HepG2 (cell line): ENCODE results near the gene VPS54. TPM values are rescaled to one million over a fixed set of nuclear protein-coding genes. Genes with fewer than 3 reads are reported as not detected.

Experiments used
- FOXA1 ChIP-seq, 2 experiments: fragments of 450-650 bp in 1 of 2; sonication (generic) in 1 of 2; formaldehyde crosslinking in 1 of 2; IDR thresholded peaks; 2 replicates each; pipeline versions ENCODE4 v1.4.0 to v1.6.1; 2016 to 2020; ENCODE audit warnings: missing genetic modification reagents in 1 of 2
- GABPB1 ChIP-seq: IDR thresholded peaks from 2 replicates; pipeline ENCODE4 v1.6.1; 2016; ENCODE audit warnings: mild to moderate bottlenecking, missing genetic modification reagents, moderate library complexity, missing compliant biosample characterization
- JDP2 ChIP-seq: sonication (generic); formaldehyde crosslinking; IDR thresholded peaks from 2 replicates; pipeline ENCODE4 v1.8.1; 2022; ENCODE audit warnings: missing genetic modification reagents, borderline replicate concordance
- KLF9 ChIP-seq: IDR thresholded peaks from 2 replicates; pipeline ENCODE4 v1.6.1; 2016; ENCODE audit warnings: low read depth
- SSRP1 ChIP-seq: IDR thresholded peaks from 2 replicates; pipeline ENCODE4 v1.6.1; 2016; ENCODE audit warnings: control low read depth
- ZFP36L2 ChIP-seq: sonication (generic); formaldehyde crosslinking; IDR thresholded peaks from 2 replicates; pipeline ENCODE4 v1.4.0; 2020; ENCODE audit warnings: missing genetic modification reagents
- ZFYVE20 ChIP-seq: sonication (generic); formaldehyde crosslinking; IDR thresholded peaks from 2 replicates; pipeline ENCODE4 v1.8.0; 2023; ENCODE audit warnings: low read depth, mild to moderate bottlenecking, moderate library complexity, missing genetic modification reagents, borderline replicate concordance
- ZNF382 ChIP-seq: sonication (generic); formaldehyde crosslinking; IDR thresholded peaks from 2 replicates; pipeline ENCODE4 v1.5.0; 2020; ENCODE audit warnings: missing genetic modification reagents, mild to moderate bottlenecking, borderline replicate concordance
- ZNF567 ChIP-seq: sonication (generic); formaldehyde crosslinking; IDR thresholded peaks from 2 replicates; pipeline ENCODE4 v1.8.1; 2023; ENCODE audit warnings: mild to moderate bottlenecking, missing genetic modification reagents, borderline replicate concordance
- ZNF746 ChIP-seq: sonication (generic); formaldehyde crosslinking; IDR thresholded peaks from 2 replicates; pipeline ENCODE4 v1.8.0; 2022; ENCODE audit warnings: mild to moderate bottlenecking, missing genetic modification reagents
- polyA plus RNA-seq, 8 experiments: library from polyadenylated mRNA; depleted of rRNA in 3 of 8; stranded (reverse) in 7 of 8; unstranded in 1 of 8; fragments of >200 nt; fragmentation: Illumina TruSeq in 4 of 8; extraction: Trizol in 4 of 8; gene quantifications; 2 replicates each; pipeline versions ENCODE4 v1.2.1 to v1.2.3, GENCODE V29; 2011 to 2016; ENCODE audit warnings: low read depth in 4 of 8, missing spikeins in 1 of 8, mixed read lengths in 1 of 8; ENCODE audit not compliant: insufficient read depth in 1 of 8
- total RNA-seq, 5 experiments: library from RNA; depleted of rRNA; stranded (reverse); fragments of >200 nt; fragmentation: Illumina TruSeq; extraction: Trizol; gene quantifications; 2 replicates each; pipeline ENCODE4 v1.2.3, GENCODE V29; 2016; ENCODE audit warnings: low read depth in 1 of 5
- TF ChIP-seq, protein P1 (sequence below): sonication (generic); formaldehyde crosslinking; IDR thresholded peaks from 2 replicates; pipeline ENCODE4 v1.5.0; 2020; ENCODE audit warnings: mild to moderate bottlenecking, missing genetic modification reagents
- TF ChIP-seq, protein P2 (sequence below): sonication (generic); formaldehyde crosslinking; IDR thresholded peaks from 2 replicates; pipeline ENCODE4 v1.8.0; 2022; ENCODE audit warnings: missing genetic modification reagents, mild to moderate bottlenecking, moderate library complexity, borderline replicate concordance
- TF ChIP-seq, protein P3 (sequence below): sonication (generic); formaldehyde crosslinking; IDR thresholded peaks from 2 replicates; pipeline ENCODE4 v1.5.1; 2020; ENCODE audit warnings: missing genetic modification reagents, mild to moderate bottlenecking, borderline replicate concordance
- TF ChIP-seq, protein P4 (sequence below): fragments of 450-650 bp; IDR thresholded peaks from 2 replicates; pipeline ENCODE4 v1.6.1; 2017; ENCODE audit warnings: mild to moderate bottlenecking
- TF ChIP-seq, protein P5 (sequence below): sonication (generic); formaldehyde crosslinking; IDR thresholded peaks from 2 replicates; pipeline ENCODE4 v1.9.0; 2021; ENCODE audit warnings: mild to moderate bottlenecking, missing genetic modification reagents

The VPS54 gene
- total and polyA plus RNA-seq, 2 of the 13 experiments (the other 11 are each of a cell fraction or from before 2014, with no cell fraction given), result 64.7 to 77.5 TPM

DNA sequence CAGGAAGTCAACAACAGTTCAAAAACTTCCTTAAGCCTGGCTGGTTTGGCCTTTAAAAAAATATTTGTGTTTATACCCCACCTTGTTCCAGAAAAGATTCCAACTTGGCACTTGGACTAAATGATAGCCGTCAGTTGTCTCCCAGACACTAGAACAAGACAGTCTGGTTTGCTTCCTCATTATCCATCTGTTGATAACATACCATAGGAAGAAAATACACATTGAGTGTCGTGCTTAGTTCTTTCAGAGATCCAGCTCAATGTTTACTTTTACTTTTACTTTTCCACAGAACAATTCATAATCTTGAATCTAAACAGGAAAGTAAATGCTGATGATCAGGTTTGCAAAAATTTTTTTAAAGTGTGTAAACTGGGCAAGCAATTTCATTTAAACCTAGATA is 2.4 kb upstream of the VPS54 start (continued):
- no peak for TF ChIP-seq ZNF746 (CRISPR knock-in tag)
- TF ChIP-seq, protein P1, sequence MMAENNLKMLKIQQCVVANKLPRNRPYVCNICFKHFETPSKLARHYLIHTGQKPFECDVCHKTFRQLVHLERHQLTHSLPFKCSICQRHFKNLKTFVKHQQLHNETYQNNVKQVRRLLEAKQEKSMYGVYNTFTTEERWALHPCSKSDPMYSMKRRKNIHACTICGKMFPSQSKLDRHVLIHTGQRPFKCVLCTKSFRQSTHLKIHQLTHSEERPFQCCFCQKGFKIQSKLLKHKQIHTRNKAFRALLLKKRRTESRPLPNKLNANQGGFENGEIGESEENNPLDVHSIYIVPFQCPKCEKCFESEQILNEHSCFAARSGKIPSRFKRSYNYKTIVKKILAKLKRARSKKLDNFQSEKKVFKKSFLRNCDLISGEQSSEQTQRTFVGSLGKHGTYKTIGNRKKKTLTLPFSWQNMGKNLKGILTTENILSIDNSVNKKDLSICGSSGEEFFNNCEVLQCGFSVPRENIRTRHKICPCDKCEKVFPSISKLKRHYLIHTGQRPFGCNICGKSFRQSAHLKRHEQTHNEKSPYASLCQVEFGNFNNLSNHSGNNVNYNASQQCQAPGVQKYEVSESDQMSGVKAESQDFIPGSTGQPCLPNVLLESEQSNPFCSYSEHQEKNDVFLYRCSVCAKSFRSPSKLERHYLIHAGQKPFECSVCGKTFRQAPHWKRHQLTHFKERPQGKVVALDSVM (CRISPR knock-in tag), result no peak
- TF ChIP-seq ZNF382 (CRISPR knock-in tag), result no peak
- TF ChIP-seq, protein P2, sequence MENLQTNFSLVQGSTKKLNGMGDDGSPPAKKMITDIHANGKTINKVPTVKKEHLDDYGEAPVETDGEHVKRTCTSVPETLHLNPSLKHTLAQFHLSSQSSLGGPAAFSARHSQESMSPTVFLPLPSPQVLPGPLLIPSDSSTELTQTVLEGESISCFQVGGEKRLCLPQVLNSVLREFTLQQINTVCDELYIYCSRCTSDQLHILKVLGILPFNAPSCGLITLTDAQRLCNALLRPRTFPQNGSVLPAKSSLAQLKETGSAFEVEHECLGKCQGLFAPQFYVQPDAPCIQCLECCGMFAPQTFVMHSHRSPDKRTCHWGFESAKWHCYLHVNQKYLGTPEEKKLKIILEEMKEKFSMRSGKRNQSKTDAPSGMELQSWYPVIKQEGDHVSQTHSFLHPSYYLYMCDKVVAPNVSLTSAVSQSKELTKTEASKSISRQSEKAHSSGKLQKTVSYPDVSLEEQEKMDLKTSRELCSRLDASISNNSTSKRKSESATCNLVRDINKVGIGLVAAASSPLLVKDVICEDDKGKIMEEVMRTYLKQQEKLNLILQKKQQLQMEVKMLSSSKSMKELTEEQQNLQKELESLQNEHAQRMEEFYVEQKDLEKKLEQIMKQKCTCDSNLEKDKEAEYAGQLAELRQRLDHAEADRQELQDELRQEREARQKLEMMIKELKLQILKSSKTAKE, result peak; percentile 82
- TF ChIP-seq ZFYVE20 (CRISPR knock-in tag), result no peak
- no peak for TF ChIP-seq SSRP1 (CRISPR knock-in tag)
- TF ChIP-seq, protein P3, sequence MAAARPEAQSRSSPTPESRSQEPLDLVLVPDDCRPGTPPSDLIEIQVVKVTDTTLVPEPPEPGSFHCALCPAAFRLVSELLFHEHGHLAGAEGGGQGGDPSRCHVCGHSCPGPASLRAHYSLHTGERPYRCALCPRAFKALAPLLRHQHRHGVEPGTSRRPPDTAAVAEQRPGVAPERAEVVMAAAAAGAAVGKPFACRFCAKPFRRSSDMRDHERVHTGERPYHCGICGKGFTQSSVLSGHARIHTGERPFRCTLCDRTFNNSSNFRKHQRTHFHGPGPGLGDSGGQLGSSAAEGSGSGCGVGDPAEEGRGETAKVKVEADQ, result no peak
- TF ChIP-seq, protein P4, sequence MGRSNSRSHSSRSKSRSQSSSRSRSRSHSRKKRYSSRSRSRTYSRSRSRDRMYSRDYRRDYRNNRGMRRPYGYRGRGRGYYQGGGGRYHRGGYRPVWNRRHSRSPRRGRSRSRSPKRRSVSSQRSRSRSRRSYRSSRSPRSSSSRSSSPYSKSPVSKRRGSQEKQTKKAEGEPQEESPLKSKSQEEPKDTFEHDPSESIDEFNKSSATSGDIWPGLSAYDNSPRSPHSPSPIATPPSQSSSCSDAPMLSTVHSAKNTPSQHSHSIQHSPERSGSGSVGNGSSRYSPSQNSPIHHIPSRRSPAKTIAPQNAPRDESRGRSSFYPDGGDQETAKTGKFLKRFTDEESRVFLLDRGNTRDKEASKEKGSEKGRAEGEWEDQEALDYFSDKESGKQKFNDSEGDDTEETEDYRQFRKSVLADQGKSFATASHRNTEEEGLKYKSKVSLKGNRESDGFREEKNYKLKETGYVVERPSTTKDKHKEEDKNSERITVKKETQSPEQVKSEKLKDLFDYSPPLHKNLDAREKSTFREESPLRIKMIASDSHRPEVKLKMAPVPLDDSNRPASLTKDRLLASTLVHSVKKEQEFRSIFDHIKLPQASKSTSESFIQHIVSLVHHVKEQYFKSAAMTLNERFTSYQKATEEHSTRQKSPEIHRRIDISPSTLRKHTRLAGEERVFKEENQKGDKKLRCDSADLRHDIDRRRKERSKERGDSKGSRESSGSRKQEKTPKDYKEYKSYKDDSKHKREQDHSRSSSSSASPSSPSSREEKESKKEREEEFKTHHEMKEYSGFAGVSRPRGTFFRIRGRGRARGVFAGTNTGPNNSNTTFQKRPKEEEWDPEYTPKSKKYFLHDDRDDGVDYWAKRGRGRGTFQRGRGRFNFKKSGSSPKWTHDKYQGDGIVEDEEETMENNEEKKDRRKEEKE, result no peak
- TF ChIP-seq ZFP36L2 (CRISPR knock-in tag), result no peak
- no peak for TF ChIP-seq FOXA1 (IDR thresholded peaks at IDR 0.05)
- peak; percentile 71 for TF ChIP-seq FOXA1 (CRISPR knock-in tag; IDR thresholded peaks at IDR 0.05)
- no peak for TF ChIP-seq GABPB1 (CRISPR knock-in tag)
- TF ChIP-seq KLF9 (CRISPR knock-in tag), result no peak
- no peak for TF ChIP-seq JDP2
- TF ChIP-seq, protein P5, sequence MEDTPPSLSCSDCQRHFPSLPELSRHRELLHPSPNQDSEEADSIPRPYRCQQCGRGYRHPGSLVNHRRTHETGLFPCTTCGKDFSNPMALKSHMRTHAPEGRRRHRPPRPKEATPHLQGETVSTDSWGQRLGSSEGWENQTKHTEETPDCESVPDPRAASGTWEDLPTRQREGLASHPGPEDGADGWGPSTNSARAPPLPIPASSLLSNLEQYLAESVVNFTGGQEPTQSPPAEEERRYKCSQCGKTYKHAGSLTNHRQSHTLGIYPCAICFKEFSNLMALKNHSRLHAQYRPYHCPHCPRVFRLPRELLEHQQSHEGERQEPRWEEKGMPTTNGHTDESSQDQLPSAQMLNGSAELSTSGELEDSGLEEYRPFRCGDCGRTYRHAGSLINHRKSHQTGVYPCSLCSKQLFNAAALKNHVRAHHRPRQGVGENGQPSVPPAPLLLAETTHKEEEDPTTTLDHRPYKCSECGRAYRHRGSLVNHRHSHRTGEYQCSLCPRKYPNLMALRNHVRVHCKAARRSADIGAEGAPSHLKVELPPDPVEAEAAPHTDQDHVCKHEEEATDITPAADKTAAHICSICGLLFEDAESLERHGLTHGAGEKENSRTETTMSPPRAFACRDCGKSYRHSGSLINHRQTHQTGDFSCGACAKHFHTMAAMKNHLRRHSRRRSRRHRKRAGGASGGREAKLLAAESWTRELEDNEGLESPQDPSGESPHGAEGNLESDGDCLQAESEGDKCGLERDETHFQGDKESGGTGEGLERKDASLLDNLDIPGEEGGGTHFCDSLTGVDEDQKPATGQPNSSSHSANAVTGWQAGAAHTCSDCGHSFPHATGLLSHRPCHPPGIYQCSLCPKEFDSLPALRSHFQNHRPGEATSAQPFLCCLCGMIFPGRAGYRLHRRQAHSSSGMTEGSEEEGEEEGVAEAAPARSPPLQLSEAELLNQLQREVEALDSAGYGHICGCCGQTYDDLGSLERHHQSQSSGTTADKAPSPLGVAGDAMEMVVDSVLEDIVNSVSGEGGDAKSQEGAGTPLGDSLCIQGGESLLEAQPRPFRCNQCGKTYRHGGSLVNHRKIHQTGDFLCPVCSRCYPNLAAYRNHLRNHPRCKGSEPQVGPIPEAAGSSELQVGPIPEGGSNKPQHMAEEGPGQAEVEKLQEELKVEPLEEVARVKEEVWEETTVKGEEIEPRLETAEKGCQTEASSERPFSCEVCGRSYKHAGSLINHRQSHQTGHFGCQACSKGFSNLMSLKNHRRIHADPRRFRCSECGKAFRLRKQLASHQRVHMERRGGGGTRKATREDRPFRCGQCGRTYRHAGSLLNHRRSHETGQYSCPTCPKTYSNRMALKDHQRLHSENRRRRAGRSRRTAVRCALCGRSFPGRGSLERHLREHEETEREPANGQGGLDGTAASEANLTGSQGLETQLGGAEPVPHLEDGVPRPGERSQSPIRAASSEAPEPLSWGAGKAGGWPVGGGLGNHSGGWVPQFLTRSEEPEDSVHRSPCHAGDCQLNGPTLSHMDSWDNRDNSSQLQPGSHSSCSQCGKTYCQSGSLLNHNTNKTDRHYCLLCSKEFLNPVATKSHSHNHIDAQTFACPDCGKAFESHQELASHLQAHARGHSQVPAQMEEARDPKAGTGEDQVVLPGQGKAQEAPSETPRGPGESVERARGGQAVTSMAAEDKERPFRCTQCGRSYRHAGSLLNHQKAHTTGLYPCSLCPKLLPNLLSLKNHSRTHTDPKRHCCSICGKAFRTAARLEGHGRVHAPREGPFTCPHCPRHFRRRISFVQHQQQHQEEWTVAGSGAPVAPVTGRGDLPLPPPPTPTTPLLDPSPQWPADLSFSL (CRISPR knock-in tag), result no peak
- TF ChIP-seq ZNF567 (CRISPR knock-in tag), result no peak
